Upper lobe of left lung (tissue), 4 donors: ENCODE measurements around the gene RNF128.

ENCODE experiments used
- CTCF ChIP-seq, 6 experiments: fragments of 450-650 bp in 4 of 6; fragments of 200-600 bp in 2 of 6; sonication (generic) in 2 of 6; IDR thresholded peaks; one replicate each; pipeline ENCODE4 v1.5.1; 2016 to 2019; ENCODE audit warnings: antibody characterized with exemption in 6 of 6
- POLR2A ChIP-seq, 4 donors: fragments of 450-650 bp; IDR thresholded peaks; one replicate each; pipeline ENCODE4 v1.5.1; 2016 to 2017; ENCODE audit warnings: antibody characterized with exemption in 4 of 4, mild to moderate bottlenecking in 2 of 4

DNA sequence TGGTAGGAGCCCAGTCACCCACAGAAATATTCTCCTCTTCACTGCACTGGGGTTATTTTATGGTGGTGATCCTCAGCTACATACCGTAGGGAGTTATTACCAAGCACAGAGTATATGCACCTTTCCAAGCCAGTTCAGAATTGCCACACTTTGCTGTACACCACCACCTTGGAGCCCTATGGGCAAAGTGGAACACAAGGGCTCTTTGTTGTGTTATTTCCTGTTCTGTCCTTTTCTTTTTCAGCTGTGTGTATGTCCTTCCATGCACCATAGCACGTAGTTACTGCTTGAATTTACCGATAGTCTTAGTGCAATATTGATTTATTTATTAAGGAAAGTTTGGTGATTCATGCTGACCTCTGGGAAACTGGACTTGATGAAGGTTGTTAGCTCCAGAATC lies 8.3 kb downstream of the RNF128 start:
- TF ChIP-seq CTCF (IDR thresholded peaks at IDR 0.05) (no peak), POLR2A (IDR thresholded peaks at IDR 0.05) (no peak)
